Lower leg skin (tissue), 4 donors: ENCODE results near the gene MPRIP. TPM values are rescaled to one million over a fixed set of nuclear protein-coding genes. Genes with fewer than 3 reads are reported as not detected.
A peak's percentile ranks its signal among the peaks of the same experiment; 100 is the strongest.

Source experiments
- DNase-seq, 2 donors: peaks; one replicate each; pipeline ENCODE4 v3.0.0-alpha.2; 2019; ENCODE audit warnings: low spot score in 2 of 2
- H3K4me3 ChIP-seq: fragments of 200-600 bp; sonication (generic); 2 replicates; pipeline ENCODE4 v1.5.1; 2017; ENCODE audit warnings: mild to moderate bottlenecking, low read depth; ENCODE audit not compliant: poor library complexity, severe bottlenecking
- CTCF ChIP-seq, 3 donors: fragments of 450-650 bp; IDR thresholded peaks; one replicate each; pipeline ENCODE4 v1.5.1; 2016; ENCODE audit warnings: antibody characterized with exemption in 3 of 3, mild to moderate bottlenecking in 3 of 3, moderate library complexity in 2 of 3
- POLR2A ChIP-seq, 2 donors: fragments of 450-650 bp; IDR thresholded peaks; one replicate each; pipeline ENCODE4 v1.6.1; 2016 to 2017; ENCODE audit warnings: antibody characterized with exemption in 2 of 2, mild to moderate bottlenecking in 1 of 2, moderate library complexity in 1 of 2
- WGBS, 2 donors: methylation state at CpG; one replicate each; pipeline ENCODE4 v1.1.5; 2018; 5-methylcytosine and 5-hydroxymethylcytosine counted together
- intact Hi-C: fragments of 100-400 bp; cut with DNase I; formaldehyde crosslinking; loops from one replicate; pipeline ENCODE4 v1.15.0; 2023; ENCODE audit warnings: low total_unique reads
- total RNA-seq, 4 donors: library from RNA; depleted of rRNA; stranded (reverse); fragments of >200 nt; gene quantifications; one replicate each; pipeline ENCODE4 v1.1.0, GENCODE V29; 2016

Gene MPRIP
- total RNA-seq, 4 donors from 2014 or later, result 128 to 217 (median 141) TPM

- intact Hi-C loops, result no loop called here
- DNase-seq, result no peak
- H3K4me3 ChIP-seq, result no peak overlapping the region
- TF ChIP-seq CTCF (IDR thresholded peaks at IDR 0.05), result no peak
- no peak for TF ChIP-seq POLR2A (IDR thresholded peaks at IDR 0.05)
- WGBS, 2 donors, result 54 to 59% methylated on average over 7 of the region's 7 CpGs
These were observed 65.7 kb downstream of the MPRIP start for GRCh38 chr17:17107891-17108431.

GRCh38 chr17:17108451-17109049 lies 66.3 kb downstream of the MPRIP start:
- WGBS, 2 donors, result 42 to 62% methylated on average over 7 of the region's 8 CpGs
- intact Hi-C loops, result no loop called here
- no peak overlapping the region for H3K4me3 ChIP-seq
- no peak for DNase-seq
- TF ChIP-seq POLR2A (IDR thresholded peaks at IDR 0.05) (no peak), CTCF (IDR thresholded peaks at IDR 0.05) (no peak)

- H3K4me3 ChIP-seq, result no peak overlapping the region
- TF ChIP-seq CTCF (IDR thresholded peaks at IDR 0.05) (no peak), POLR2A (IDR thresholded peaks at IDR 0.05) (no peak)
- DNase-seq, result no peak
- 60 to 66% methylated on average over 4 of the region's 4 CpGs for WGBS, 2 donors
- intact Hi-C loops, result no loop called here
These were observed 67.0 kb downstream of the MPRIP start for GRCh38 chr17:17109256-17109655.

- WGBS, 2 donors, result 8 to 10% methylated on average over 5 of the region's 5 CpGs
- intact Hi-C loops, result no loop called here
- H3K4me3 ChIP-seq, result no peak overlapping the region
- TF ChIP-seq CTCF (IDR thresholded peaks at IDR 0.05) (no peak), POLR2A (IDR thresholded peaks at IDR 0.05) (no peak)
- DNase-seq, result peak; percentile 71 to 93
These were observed 67.7 kb downstream of the MPRIP start for GRCh38 chr17:17109907-17110306.

GRCh38 chr17:17110520-17110919 lies 68.3 kb downstream of the MPRIP start:
- 67 to 72% methylated on average over 5 of the region's 5 CpGs for WGBS, 2 donors
- DNase-seq, result no peak
- intact Hi-C loops, result no loop called here

More at GRCh38 chr17:17110520-17110919, 68.3 kb downstream of the MPRIP start:
- H3K4me3 ChIP-seq, result no peak overlapping the region
- no peak for TF ChIP-seq CTCF (IDR thresholded peaks at IDR 0.05)
- no peak for TF ChIP-seq POLR2A (IDR thresholded peaks at IDR 0.05)
